IPS DF 4.7 (cell line): Measurements from ENCODE around the gene OAS1.

Experiments
- DNase-seq: peaks from one replicate; pipeline ENCODE4 v3.0.0-alpha.2; 2013; ENCODE audit warnings: low spot score; ENCODE audit errors: extremely low read depth

Gene OAS1

DNA sequence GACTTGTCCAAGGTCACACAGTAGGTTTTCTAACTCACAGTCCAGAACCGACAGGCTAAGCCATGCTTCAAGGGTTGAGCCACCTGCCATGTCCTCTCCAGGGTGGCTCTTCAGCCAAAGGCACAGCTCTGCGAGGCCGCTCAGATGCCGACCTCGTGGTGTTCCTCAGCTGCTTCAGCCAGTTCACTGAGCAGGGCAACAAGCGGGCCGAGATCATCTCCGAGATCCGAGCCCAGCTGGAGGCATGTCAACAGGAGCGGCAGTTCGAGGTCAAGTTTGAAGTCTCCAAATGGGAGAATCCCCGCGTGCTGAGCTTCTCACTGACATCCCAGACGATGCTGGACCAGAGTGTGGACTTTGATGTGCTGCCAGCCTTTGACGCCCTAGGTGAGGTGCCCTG, 58.9 kb downstream of the OAS1 start:
- DNase-seq = no peak

DNA sequence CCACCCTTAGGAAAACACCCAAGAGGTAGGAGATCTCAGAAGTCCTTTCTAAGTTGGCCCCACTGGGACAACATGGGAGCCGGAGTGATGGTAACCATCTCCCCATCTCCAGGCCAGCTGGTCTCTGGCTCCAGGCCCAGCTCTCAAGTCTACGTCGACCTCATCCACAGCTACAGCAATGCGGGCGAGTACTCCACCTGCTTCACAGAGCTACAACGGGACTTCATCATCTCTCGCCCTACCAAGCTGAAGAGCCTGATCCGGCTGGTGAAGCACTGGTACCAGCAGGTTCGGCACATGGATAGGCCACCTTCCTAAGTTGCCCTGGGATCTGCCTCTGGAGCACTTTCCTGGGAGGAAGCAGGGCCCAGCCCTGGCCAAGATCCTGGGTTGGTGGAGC, 60.5 kb downstream of the OAS1 start:
- DNase-seq = no peak

DNA sequence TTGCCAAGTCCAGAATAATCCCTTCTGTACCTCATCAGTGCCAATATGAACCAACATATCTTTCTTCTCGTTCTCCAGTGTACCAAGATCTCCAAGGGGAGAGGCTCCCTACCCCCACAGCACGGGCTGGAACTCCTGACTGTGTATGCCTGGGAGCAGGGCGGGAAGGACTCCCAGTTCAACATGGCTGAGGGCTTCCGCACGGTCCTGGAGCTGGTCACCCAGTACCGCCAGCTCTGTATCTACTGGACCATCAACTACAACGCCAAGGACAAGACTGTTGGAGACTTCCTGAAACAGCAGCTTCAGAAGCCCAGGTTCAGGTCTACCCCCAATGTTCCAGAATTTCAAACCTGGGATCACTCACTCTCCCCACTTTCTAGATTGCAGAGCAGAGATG, 61.1 kb downstream of the OAS1 start:
- DNase-seq = no peak
